DOHH2 (cell line): ENCODE results near the gene SLC24A5.

Source experiments
- EZH2phosphoT487 ChIP-seq: fragments of 200-600 bp; sonication (generic); IDR thresholded peaks from 2 replicates; pipeline ENCODE4 v1.6.1; 2017; ENCODE audit warnings: borderline replicate concordance, mild to moderate bottlenecking, antibody characterized with exemption, low read length, moderate library complexity, mixed read lengths
- TF ChIP-seq, protein P1 (sequence below): fragments of 200-600 bp; sonication (generic); IDR thresholded peaks from one replicate; pipeline ENCODE4 v1.5.1; 2014; ENCODE audit warnings: antibody characterized with exemption, mild to moderate bottlenecking, low read depth, low read length; ENCODE audit not compliant: poor library complexity, severe bottlenecking

GRCh38 chr15:48089702-48090101 lies 31.1 kb upstream of the SLC24A5 start:
- TF ChIP-seq, protein P1, sequence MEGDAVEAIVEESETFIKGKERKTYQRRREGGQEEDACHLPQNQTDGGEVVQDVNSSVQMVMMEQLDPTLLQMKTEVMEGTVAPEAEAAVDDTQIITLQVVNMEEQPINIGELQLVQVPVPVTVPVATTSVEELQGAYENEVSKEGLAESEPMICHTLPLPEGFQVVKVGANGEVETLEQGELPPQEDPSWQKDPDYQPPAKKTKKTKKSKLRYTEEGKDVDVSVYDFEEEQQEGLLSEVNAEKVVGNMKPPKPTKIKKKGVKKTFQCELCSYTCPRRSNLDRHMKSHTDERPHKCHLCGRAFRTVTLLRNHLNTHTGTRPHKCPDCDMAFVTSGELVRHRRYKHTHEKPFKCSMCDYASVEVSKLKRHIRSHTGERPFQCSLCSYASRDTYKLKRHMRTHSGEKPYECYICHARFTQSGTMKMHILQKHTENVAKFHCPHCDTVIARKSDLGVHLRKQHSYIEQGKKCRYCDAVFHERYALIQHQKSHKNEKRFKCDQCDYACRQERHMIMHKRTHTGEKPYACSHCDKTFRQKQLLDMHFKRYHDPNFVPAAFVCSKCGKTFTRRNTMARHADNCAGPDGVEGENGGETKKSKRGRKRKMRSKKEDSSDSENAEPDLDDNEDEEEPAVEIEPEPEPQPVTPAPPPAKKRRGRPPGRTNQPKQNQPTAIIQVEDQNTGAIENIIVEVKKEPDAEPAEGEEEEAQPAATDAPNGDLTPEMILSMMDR: no peak
- no peak for TF ChIP-seq EZH2phosphoT487
